GM12873 (cell line): ENCODE data around the gene MYF6.

Experiments
- CTCF ChIP-seq: IDR thresholded peaks from 2 replicates; pipeline ENCODE4 v1.5.1; 2012; ENCODE audit warnings: low read depth, mild to moderate bottlenecking, moderate library complexity, low read length, control low read depth; ENCODE audit not compliant: insufficient read depth; ENCODE audit errors: missing control alignments

MYF6 gene

GRCh38 chr12:80708259-80708974 is 983 bp downstream of the MYF6 start:
- TF ChIP-seq CTCF = no peak

- TF ChIP-seq CTCF = no peak
Measured at GRCh38 chr12:80708975-80709328, 1.5 kb downstream of the MYF6 start.

GRCh38 chr12:80709811-80710726 is 2.6 kb downstream of the MYF6 start:
- peak; percentile 71 for TF ChIP-seq CTCF

GRCh38 chr12:80710727-80711449 is 3.5 kb downstream of the MYF6 start:
- no peak for TF ChIP-seq CTCF

- TF ChIP-seq CTCF = no peak
Measured at GRCh38 chr12:80711866-80712265, 4.4 kb downstream of the MYF6 start.

- TF ChIP-seq CTCF = no peak
Measured at GRCh38 chr12:80712866-80713265, 5.4 kb downstream of the MYF6 start.

GRCh38 chr12:80713419-80713818 is 6.0 kb downstream of the MYF6 start:
- TF ChIP-seq CTCF = no peak
